Thyroid gland (tissue), 4 donors: Measurements from ENCODE around the gene MALT1. TPM values are rescaled to one million over a fixed set of nuclear protein-coding genes. Genes with fewer than 3 reads are reported as not detected.
A peak's percentile ranks its signal among the peaks of the same experiment; 100 is the strongest.

Source experiments
- DNase-seq, 2 donors: peaks; one replicate each; pipeline ENCODE4 v3.0.0-alpha.2; 2019
- H3K27ac ChIP-seq, 3 donors: fragments of 200-600 bp; sonication (generic); 1 replicate in 2 of 3; 2 replicates in 1 of 3; pipeline ENCODE4 v1.5.1; 2016 to 2019; ENCODE audit warnings: mild to moderate bottlenecking in 1 of 3, moderate library complexity in 1 of 3
- H3K27me3 ChIP-seq: fragments of 200-600 bp; sonication (generic); one replicate; pipeline ENCODE4 v1.5.1; 2019
- H3K36me3 ChIP-seq, 2 donors: fragments of 200-600 bp; sonication (generic); one replicate each; pipeline ENCODE4 v1.5.1; 2016 to 2019
- H3K4me1 ChIP-seq, 2 donors: fragments of 200-600 bp; sonication (generic); one replicate each; pipeline ENCODE4 v1.5.1; 2017 to 2019
- H3K4me3 ChIP-seq, 3 donors: fragments of 200-600 bp; sonication (generic); replicated peaks in 1 of 3; 1 replicate in 2 of 3; 2 replicates in 1 of 3; pipeline ENCODE4 v1.5.1; 2016; ENCODE audit warnings: mild to moderate bottlenecking in 1 of 3
- H3K9me3 ChIP-seq: fragments of 200-600 bp; sonication (generic); one replicate; pipeline ENCODE4 v1.5.1; 2017
- POLR2A ChIP-seq, 2 donors: fragments of 450-650 bp; IDR thresholded peaks; one replicate each; pipeline ENCODE4 v1.6.1; 2017; ENCODE audit warnings: antibody characterized with exemption in 2 of 2, mild to moderate bottlenecking in 2 of 2, moderate library complexity in 1 of 2
- WGBS, 2 donors: methylation state at CpG; one replicate each; pipeline ENCODE4 v1.1.5; 2017; 5-methylcytosine and 5-hydroxymethylcytosine counted together
- intact Hi-C: fragments of 100-400 bp; cut with DNase I; formaldehyde crosslinking; loops from one replicate; pipeline ENCODE4 v1.15.1; 2023
- total RNA-seq, 4 donors: library from RNA; depleted of rRNA; stranded (reverse); fragments of >200 nt; gene quantifications; one replicate each; pipeline ENCODE4 v1.2.3, GENCODE V29; 2016
- TF ChIP-seq, protein P1 (sequence below), 6 experiments: fragments of 200-600 bp in 3 of 6; fragments of 450-650 bp in 3 of 6; sonication (generic) in 3 of 6; IDR thresholded peaks; one replicate each; pipeline ENCODE4 v1.5.1; 2016 to 2019; ENCODE audit warnings: antibody characterized with exemption in 6 of 6, mild to moderate bottlenecking in 2 of 6, inconsistent platforms in 1 of 6, moderate library complexity in 1 of 6

MALT1 gene
- total RNA-seq, 4 donors from 2014 or later: 26.3 to 42.1 (median 30.2) TPM

DNA sequence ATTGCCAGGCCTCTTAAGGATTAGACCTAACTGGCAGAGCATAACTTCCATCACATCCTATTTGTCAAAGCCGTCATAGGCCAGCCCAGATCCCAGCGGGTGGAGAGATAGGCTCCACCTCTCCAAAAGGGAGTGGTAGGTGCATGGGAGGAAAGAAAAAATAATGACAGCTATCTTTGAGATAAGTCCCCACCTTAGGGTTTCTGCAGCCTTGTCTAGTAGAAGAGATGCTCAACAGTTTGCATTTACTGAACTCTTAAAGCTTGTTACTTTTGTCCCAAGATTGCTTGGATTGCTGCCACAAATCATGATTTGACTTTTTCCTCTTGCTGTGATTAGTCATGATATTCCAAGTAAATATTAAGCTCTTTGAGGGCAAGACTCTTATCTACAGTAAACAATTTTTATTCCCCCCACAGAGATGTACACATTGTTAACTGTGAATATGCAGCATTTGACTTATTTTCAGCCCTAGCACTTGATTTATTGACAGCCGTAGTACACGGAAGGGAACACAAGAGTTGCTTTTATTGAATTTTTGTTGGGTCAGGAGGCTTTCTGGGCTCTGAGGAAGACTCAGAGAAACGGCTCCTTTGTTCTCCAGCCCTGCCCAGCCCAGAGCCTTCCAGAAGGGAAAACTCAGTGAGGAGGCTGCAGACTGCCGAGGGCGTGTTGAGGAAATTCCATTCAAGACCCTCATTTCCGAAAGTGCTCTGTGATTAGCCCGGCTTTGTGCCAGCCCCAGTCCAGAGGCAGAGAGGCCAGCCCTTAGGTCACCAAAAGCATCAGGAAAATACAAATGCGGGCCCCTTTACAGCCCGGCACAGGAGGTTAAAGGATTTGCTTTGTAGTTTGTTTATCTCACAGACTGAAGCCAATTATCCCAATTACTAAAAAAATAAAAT, 118.0 kb downstream of the MALT1 start:
- intact Hi-C loops: loop anchor here (10.0 kb wide), 1 partner anchor 206 kb away; no protein-coding TSS in a partner anchor
- Histone ChIP-seq H3K27me3 (no peaks in the 10 kb centered on the region), H3K4me1 (peaks cover 15 to 21% of the 10 kb centered on the region in 2 donors), H3K27ac (peak overlapping the region; percentile 41 to 85 (median 48)), H3K9me3 (no peaks in the 10 kb centered on the region), H3K36me3 (no peaks in the 10 kb centered on the region), H3K4me3 (no peak overlapping the region)
- TF ChIP-seq, protein P1, sequence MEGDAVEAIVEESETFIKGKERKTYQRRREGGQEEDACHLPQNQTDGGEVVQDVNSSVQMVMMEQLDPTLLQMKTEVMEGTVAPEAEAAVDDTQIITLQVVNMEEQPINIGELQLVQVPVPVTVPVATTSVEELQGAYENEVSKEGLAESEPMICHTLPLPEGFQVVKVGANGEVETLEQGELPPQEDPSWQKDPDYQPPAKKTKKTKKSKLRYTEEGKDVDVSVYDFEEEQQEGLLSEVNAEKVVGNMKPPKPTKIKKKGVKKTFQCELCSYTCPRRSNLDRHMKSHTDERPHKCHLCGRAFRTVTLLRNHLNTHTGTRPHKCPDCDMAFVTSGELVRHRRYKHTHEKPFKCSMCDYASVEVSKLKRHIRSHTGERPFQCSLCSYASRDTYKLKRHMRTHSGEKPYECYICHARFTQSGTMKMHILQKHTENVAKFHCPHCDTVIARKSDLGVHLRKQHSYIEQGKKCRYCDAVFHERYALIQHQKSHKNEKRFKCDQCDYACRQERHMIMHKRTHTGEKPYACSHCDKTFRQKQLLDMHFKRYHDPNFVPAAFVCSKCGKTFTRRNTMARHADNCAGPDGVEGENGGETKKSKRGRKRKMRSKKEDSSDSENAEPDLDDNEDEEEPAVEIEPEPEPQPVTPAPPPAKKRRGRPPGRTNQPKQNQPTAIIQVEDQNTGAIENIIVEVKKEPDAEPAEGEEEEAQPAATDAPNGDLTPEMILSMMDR (IDR thresholded peaks at IDR 0.05): no peak
- TF ChIP-seq POLR2A (IDR thresholded peaks at IDR 0.05): no peak
- WGBS, 2 donors: 52 to 58% methylated on average over 11 of the region's 11 CpGs
- peak in 1 of 2 donors; percentile 21 for DNase-seq

DNA sequence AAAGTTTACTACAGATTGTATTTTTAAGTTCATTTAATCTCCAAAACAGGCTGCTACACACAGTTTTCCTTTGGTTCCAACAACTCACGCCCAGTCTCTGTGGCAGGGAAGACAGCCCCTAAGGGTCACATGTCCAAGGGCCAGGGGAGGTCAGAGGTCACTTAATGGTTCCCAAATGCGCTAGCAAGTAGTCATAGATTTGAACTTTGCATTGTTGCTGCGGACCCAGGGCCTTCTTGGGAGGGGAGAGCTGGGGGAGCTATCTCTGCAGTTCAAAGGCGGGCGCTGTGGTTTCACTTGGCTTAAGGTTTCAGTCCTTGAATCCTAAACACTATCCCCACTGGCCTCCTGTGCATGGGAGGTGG, 118.6 kb downstream of the MALT1 start:
- 74 to 88% methylated on average over 5 of the region's 5 CpGs for WGBS, 2 donors
- Histone ChIP-seq H3K4me1 (peaks cover 15 to 16% of the 10 kb centered on the region in 2 donors), H3K27ac (peak overlapping the region; percentile 41 to 85 (median 48)), H3K4me3 (no peak overlapping the region), H3K36me3 (no peaks in the 10 kb centered on the region), H3K9me3 (no peaks in the 10 kb centered on the region), H3K27me3 (no peaks in the 10 kb centered on the region)
- no peak for DNase-seq
- intact Hi-C loops: loop anchor here (10.0 kb wide), 1 partner anchor 205 kb away; no protein-coding TSS in a partner anchor
- TF ChIP-seq, protein P1 (IDR thresholded peaks at IDR 0.05): no peak
- no peak for TF ChIP-seq POLR2A (IDR thresholded peaks at IDR 0.05)

DNA sequence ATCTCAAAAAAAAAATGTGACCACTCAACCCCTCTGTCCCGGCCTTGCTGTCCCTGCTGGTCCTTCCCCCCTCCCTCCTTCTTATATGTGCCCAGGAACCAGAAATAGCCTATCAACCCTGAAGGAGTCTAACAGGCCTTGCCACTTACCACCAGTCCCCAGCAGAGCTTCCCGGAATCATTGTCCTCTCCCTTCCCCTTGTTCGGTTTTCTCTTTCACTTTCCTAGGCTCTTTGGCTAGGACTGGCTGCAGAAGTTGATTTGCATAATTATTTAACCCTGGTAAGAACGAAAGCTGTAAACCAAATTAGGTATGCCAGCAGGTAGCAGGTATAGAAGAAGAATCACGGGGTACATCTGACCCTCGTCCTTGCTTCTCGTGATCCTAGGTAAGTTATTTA, 120.8 kb downstream of the MALT1 start:
- Histone ChIP-seq H3K27me3 (no peaks in the 10 kb centered on the region), H3K4me1 (peaks cover 9 to 15% of the 10 kb centered on the region in 2 donors), H3K9me3 (no peaks in the 10 kb centered on the region), H3K4me3 (no peak overlapping the region), H3K27ac (no peak overlapping the region), H3K36me3 (no peaks in the 10 kb centered on the region)
- no peak for DNase-seq
- 80 to 92% methylated on average over 7 of the region's 7 CpGs for WGBS, 2 donors
- intact Hi-C loops: no loop called here
- TF ChIP-seq POLR2A (IDR thresholded peaks at IDR 0.05): no peak
- TF ChIP-seq, protein P1 (IDR thresholded peaks at IDR 0.05): no peak

DNA sequence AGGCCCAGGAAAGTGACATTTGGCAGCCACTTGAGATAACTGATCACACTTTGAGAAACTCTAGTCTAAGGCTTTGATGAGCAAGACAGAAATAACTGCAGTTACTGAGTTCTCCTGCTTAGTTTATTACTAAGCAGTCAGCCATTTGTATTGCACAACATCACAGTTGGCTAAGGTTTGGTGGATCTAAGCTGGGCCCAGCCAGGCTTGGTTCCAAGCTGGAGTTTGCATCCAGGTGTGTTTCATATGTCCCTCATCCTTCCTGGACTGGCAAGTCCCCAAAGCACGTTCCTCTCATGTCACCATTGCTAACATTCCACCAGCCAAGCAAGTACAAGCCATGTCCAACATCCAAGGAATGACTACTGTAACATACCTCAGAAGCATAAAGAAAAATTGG, 122.1 kb downstream of the MALT1 start:
- 82 to 100% methylated on average over 1 of the region's 1 CpG for WGBS, 2 donors
- no peak overlapping the region for H3K27ac ChIP-seq
- no peaks in the 10 kb centered on the region for H3K27me3 ChIP-seq
- intact Hi-C loops: no loop called here
- H3K4me3 ChIP-seq: no peak overlapping the region
- no peaks in the 10 kb centered on the region for H3K36me3 ChIP-seq
- TF ChIP-seq, protein P1 (IDR thresholded peaks at IDR 0.05): no peak
- no peak for TF ChIP-seq POLR2A (IDR thresholded peaks at IDR 0.05)
- H3K9me3 ChIP-seq: no peaks in the 10 kb centered on the region
- no peak for DNase-seq
- peaks cover 8 to 15% of the 10 kb centered on the region in 2 donors for H3K4me1 ChIP-seq

DNA sequence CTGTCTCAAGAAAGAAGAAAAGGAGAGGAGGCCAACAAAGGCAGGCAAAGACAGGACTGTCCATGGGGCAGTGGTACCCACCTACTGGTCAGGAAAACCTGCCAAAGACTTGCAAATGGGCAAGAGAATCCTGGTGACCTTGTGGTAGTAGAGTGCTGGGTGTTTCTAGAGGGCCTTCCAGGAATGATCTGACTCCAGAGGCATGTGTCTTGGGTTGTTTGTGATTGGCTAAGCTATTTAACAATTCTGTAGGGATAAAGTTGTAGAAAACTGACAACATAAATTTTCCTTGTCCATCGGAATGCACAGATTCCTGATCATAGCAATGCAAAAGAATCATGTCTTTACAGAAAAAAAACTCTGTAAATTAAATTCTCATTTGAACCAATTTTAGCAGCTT, 125.0 kb downstream of the MALT1 start:
- intact Hi-C loops: no loop called here
- H3K9me3 ChIP-seq: no peaks in the 10 kb centered on the region
- no peak overlapping the region for H3K27ac ChIP-seq
- 81 to 88% methylated on average over 1 of the region's 1 CpG for WGBS, 2 donors
- no peak overlapping the region for H3K4me3 ChIP-seq
- TF ChIP-seq, protein P1 (IDR thresholded peaks at IDR 0.05): no peak
- no peak for TF ChIP-seq POLR2A (IDR thresholded peaks at IDR 0.05)
- no peak for DNase-seq
- no peaks in the 10 kb centered on the region for H3K36me3 ChIP-seq
- no peaks in the 10 kb centered on the region for H3K27me3 ChIP-seq
- H3K4me1 ChIP-seq: no peaks in the 10 kb centered on the region
